GM21825 (cell line): ENCODE data around the gene TNFRSF14.

Source experiments
- ATAC-seq: cut with Tn5 transposase; IDR thresholded peaks from one replicate; pipeline ENCODE4 v1.9.1; 2021; ENCODE audit warnings: mild to moderate bottlenecking, moderate library complexity; ENCODE audit not compliant: unreplicated experiment

TNFRSF14 gene

GRCh38 chr1:2611621-2612437, 55.7 kb downstream of the TNFRSF14 start:
- ATAC-seq, result no peak

GRCh38 chr1:2612591-2613365, 56.6 kb downstream of the TNFRSF14 start:
- no peak for ATAC-seq
